HepG2 (cell line): ENCODE data around the gene TEKTIP1. TPM values are rescaled to one million over a fixed set of nuclear protein-coding genes. Genes with fewer than 3 reads are reported as not detected.

ENCODE experiments used
- ATAC-seq: fragments of 200-7000 bp; cut with Tn5 transposase; 3 replicates; pipeline ENCODE4 v1.9.1; 2020; ENCODE audit warnings: mild to moderate bottlenecking, moderate library complexity
- BruUV-seq: library from RNA; stranded (reverse); fragments of 400-500 nt; replicated peaks from 2 replicates; lab custom pipeline; 2021; lab: Mats Ljungman, UMichigan
- CTCF ChIA-PET: fragments of 300-600 bp; formaldehyde crosslinking; extraction: SDS; loops from one replicate; lab custom pipeline; 2021; ENCODE audit warnings: low total read pairs, inconsistent platforms, low intra/inter-chr PET ratio; lab: Yijun Ruan, JAX
- POLR2A ChIA-PET: fragments of 350-600 bp; sonication (Branson Sonifier 250); formaldehyde crosslinking; loops from one replicate; lab custom pipeline; 2020; ENCODE audit warnings: antibody characterized with exemption, inconsistent platforms; lab: Yijun Ruan, JAX
- DNase-seq: peaks from one replicate; pipeline ENCODE4 v3.0.0-alpha.2; 2015; ENCODE audit warnings: low spot score
- FAIRE-seq: peaks from 3 replicates; lab custom pipeline; 2011; peaks lifted over from hg19 to GRCh38; lab: Jason Lieb, UNC
- H2AFZ ChIP-seq: one replicate; pipeline ENCODE4 v1.6.1; 2011; ENCODE audit warnings: low read length, inconsistent platforms
- H3K27ac ChIP-seq: fragments of 300-600 bp; 3 replicates; pipeline ENCODE4 v1.8.0; 2011; ENCODE audit warnings: mixed run types, mild to moderate bottlenecking, mixed read lengths, low read length, inconsistent platforms; ENCODE audit not compliant: insufficient read depth; ENCODE audit errors: extremely low read length
- H3K27me3 ChIP-seq, 2 experiments: fragments of 200-600 bp in 1 of 2; 2 replicates in 1 of 2; 3 replicates in 1 of 2; pipeline versions ENCODE4 v1.6.0 to v1.8.0; 2011; ENCODE audit warnings: low read length in 2 of 2, mild to moderate bottlenecking in 2 of 2, moderate library complexity in 2 of 2, inconsistent platforms in 1 of 2; ENCODE audit not compliant: insufficient read depth in 2 of 2, control insufficient read depth in 1 of 2
- H3K36me3 ChIP-seq, 2 experiments: fragments of 200-600 bp in 1 of 2; replicated peaks in 1 of 2; 2 replicates in 1 of 2; 3 replicates in 1 of 2; pipeline versions ENCODE4 v1.5.1 to v1.8.0; 2011; ENCODE audit warnings: low read length in 2 of 2, inconsistent platforms in 1 of 2; ENCODE audit not compliant: insufficient read depth in 2 of 2, control insufficient read depth in 1 of 2
- H3K4me1 ChIP-seq: 2 replicates; pipeline ENCODE4 v1.5.1; 2012; ENCODE audit warnings: low read length, inconsistent platforms; ENCODE audit not compliant: insufficient read depth
- H3K4me2 ChIP-seq: 2 replicates; pipeline ENCODE4 v1.6.0; 2011; ENCODE audit warnings: low read depth, low read length, inconsistent platforms
- H3K4me3 ChIP-seq, 3 experiments: fragments of 200-600 bp in 1 of 3; sonication (generic), shearing (Covaris generic) in 1 of 3; replicated peaks in 1 of 3; 2 replicates each; pipeline ENCODE4 v1.5.1; 2011 to 2016; ENCODE audit warnings: low read length in 3 of 3, inconsistent platforms in 2 of 3, low read depth in 2 of 3, mild to moderate bottlenecking in 2 of 3, control low read depth in 1 of 3, mixed read lengths in 1 of 3; ENCODE audit not compliant: insufficient read depth in 1 of 3
- H3K79me2 ChIP-seq: one replicate; pipeline ENCODE4 v1.6.1; 2011; ENCODE audit warnings: low read length, inconsistent platforms; ENCODE audit not compliant: insufficient read depth
- H3K9ac ChIP-seq: 2 replicates; pipeline ENCODE4 v1.6.0; 2011; ENCODE audit warnings: mild to moderate bottlenecking, low read depth, low read length, inconsistent platforms; ENCODE audit not compliant: insufficient read depth
- H3K9me3 ChIP-seq: 2 replicates; pipeline ENCODE4 v1.5.1; 2012; ENCODE audit warnings: mild to moderate bottlenecking, low read length
- H4K20me1 ChIP-seq: 2 replicates; pipeline ENCODE4 v1.6.0; 2011; ENCODE audit warnings: inconsistent platforms, mild to moderate bottlenecking, low read length, moderate library complexity; ENCODE audit not compliant: insufficient read depth
- RBM39 ChIP-seq: fragments of 200-400 bp; formaldehyde crosslinking; IDR thresholded peaks from one replicate; pipeline ENCODE4 v1.6.1; 2018; ENCODE audit warnings: antibody characterized with exemption, mild to moderate bottlenecking, low read depth, low read length; ENCODE audit not compliant: poor library complexity, severe bottlenecking
- ZFP36L1 ChIP-seq: sonication (generic); formaldehyde crosslinking; IDR thresholded peaks from 2 replicates; pipeline ENCODE4 v1.8.0; 2022; ENCODE audit warnings: mild to moderate bottlenecking, missing genetic modification reagents, moderate library complexity
- ZNF333 ChIP-seq: sonication (generic); formaldehyde crosslinking; IDR thresholded peaks from 2 replicates; pipeline ENCODE4 v1.4.0; 2020; ENCODE audit warnings: mild to moderate bottlenecking, missing genetic modification reagents, borderline replicate concordance
- ZNF484 ChIP-seq: sonication (generic); formaldehyde crosslinking; IDR thresholded peaks from 2 replicates; pipeline ENCODE4 v1.5.1; 2020; ENCODE audit warnings: mild to moderate bottlenecking, low read depth, missing genetic modification reagents, borderline replicate concordance
- ZNF557 ChIP-seq: sonication (generic); formaldehyde crosslinking; IDR thresholded peaks from 2 replicates; pipeline ENCODE4 v1.4.0; 2020; ENCODE audit warnings: missing genetic modification reagents
- WGBS: methylation state at CpG from one replicate; pipeline ENCODE4 v1.1.6; 2017; ENCODE audit warnings: low lambda C conversion rate; 5-methylcytosine and 5-hydroxymethylcytosine counted together
- in situ Hi-C: cut with HindIII; loops from 2 replicates; pipeline ENCODE4 v1.10.0; 2017; ENCODE audit warnings: low pct_unique_long_range_greater_than_20kb; ENCODE audit not compliant: extremely low pct_ligation_motif_present
- intact Hi-C: fragments of 100-400 bp; cut with micrococcal nuclease; formaldehyde crosslinking; loops from one replicate; pipeline ENCODE4 v1.10.0; 2022; ENCODE audit not compliant: unreplicated experiment
- polyA plus RNA-seq, 8 experiments: library from polyadenylated mRNA; depleted of rRNA in 3 of 8; stranded (reverse) in 7 of 8; unstranded in 1 of 8; fragments of >200 nt; fragmentation: Illumina TruSeq in 4 of 8; extraction: Trizol in 4 of 8; gene quantifications; 2 replicates each; pipeline versions ENCODE4 v1.2.1 to v1.2.3, GENCODE V29; 2011 to 2016; ENCODE audit warnings: low read depth in 4 of 8, missing spikeins in 1 of 8, mixed read lengths in 1 of 8; ENCODE audit not compliant: insufficient read depth in 1 of 8
- total RNA-seq, 5 experiments: library from RNA; depleted of rRNA; stranded (reverse); fragments of >200 nt; fragmentation: Illumina TruSeq; extraction: Trizol; gene quantifications; 2 replicates each; pipeline ENCODE4 v1.2.3, GENCODE V29; 2016; ENCODE audit warnings: low read depth in 1 of 5
- TF ChIP-seq, protein P1 (sequence below): sonication (generic); formaldehyde crosslinking; IDR thresholded peaks from 2 replicates; pipeline ENCODE4 v1.4.0; 2020; ENCODE audit warnings: missing genetic modification reagents, borderline replicate concordance
- TF ChIP-seq, protein P2 (sequence below): sonication (generic); formaldehyde crosslinking; IDR thresholded peaks from 2 replicates; pipeline ENCODE4 v1.4.0; 2020; ENCODE audit warnings: missing genetic modification reagents, borderline replicate concordance
- TF ChIP-seq, protein P3 (sequence below): sonication (generic); formaldehyde crosslinking; IDR thresholded peaks from 2 replicates; pipeline ENCODE4 v1.5.1; 2020; ENCODE audit warnings: mild to moderate bottlenecking, missing genetic modification reagents, borderline replicate concordance
- TF ChIP-seq, protein P4 (sequence below): sonication (generic); formaldehyde crosslinking; IDR thresholded peaks from 2 replicates; pipeline ENCODE4 v1.8.1; 2022; ENCODE audit warnings: low read depth, mild to moderate bottlenecking, missing genetic modification reagents

TEKTIP1 gene
- total and polyA plus RNA-seq, 2 of the 13 experiments (the other 11 are each of a cell fraction or from before 2014, with no cell fraction given) = not detected

GRCh38 chr19:3494559-3494958 lies 44.4 kb upstream of the TEKTIP1 start:
- in situ Hi-C loops = no loop called here
- no peak for ATAC-seq
- no TSS peak for BruUV-seq

More at GRCh38 chr19:3494559-3494958, 44.4 kb upstream of the TEKTIP1 start:
- no peak overlapping the region for H3K4me3 ChIP-seq
- TF ChIP-seq, protein P1, sequence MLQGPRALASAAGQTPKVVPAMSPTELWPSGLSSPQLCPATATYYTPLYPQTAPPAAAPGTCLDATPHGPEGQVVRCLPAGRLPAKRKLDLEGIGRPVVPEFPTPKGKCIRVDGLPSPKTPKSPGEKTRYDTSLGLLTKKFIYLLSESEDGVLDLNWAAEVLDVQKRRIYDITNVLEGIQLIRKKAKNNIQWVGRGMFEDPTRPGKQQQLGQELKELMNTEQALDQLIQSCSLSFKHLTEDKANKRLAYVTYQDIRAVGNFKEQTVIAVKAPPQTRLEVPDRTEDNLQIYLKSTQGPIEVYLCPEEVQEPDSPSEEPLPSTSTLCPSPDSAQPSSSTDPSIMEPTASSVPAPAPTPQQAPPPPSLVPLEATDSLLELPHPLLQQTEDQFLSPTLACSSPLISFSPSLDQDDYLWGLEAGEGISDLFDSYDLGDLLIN (CRISPR knock-in tag) = no peak
- TF ChIP-seq, protein P2, sequence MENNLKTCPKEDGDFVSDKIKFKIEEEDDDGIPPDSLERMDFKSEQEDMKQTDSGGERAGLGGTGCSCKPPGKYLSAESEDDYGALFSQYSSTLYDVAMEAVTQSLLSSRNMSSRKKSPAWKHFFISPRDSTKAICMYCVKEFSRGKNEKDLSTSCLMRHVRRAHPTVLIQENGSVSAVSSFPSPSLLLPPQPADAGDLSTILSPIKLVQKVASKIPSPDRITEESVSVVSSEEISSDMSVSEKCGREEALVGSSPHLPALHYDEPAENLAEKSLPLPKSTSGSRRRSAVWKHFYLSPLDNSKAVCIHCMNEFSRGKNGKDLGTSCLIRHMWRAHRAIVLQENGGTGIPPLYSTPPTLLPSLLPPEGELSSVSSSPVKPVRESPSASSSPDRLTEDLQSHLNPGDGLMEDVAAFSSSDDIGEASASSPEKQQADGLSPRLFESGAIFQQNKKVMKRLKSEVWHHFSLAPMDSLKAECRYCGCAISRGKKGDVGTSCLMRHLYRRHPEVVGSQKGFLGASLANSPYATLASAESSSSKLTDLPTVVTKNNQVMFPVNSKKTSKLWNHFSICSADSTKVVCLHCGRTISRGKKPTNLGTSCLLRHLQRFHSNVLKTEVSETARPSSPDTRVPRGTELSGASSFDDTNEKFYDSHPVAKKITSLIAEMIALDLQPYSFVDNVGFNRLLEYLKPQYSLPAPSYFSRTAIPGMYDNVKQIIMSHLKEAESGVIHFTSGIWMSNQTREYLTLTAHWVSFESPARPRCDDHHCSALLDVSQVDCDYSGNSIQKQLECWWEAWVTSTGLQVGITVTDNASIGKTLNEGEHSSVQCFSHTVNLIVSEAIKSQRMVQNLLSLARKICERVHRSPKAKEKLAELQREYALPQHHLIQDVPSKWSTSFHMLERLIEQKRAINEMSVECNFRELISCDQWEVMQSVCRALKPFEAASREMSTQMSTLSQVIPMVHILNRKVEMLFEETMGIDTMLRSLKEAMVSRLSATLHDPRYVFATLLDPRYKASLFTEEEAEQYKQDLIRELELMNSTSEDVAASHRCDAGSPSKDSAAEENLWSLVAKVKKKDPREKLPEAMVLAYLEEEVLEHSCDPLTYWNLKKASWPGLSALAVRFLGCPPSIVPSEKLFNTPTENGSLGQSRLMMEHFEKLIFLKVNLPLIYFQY (CRISPR knock-in tag) = no peak
- TF ChIP-seq, protein P3, sequence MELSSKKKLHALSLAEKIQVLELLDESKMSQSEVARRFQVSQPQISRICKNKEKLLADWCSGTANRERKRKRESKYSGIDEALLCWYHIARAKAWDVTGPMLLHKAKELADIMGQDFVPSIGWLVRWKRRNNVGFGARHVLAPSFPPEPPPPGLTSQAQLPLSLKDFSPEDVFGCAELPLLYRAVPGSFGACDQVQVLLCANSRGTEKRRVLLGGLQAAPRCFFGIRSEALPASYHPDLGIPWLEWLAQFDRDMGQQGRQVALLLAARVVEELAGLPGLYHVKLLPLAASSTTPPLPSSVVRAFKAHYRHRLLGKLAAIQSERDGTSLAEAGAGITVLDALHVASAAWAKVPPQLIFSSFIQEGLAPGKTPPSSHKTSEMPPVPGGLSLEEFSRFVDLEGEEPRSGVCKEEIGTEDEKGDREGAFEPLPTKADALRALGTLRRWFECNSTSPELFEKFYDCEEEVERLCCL (CRISPR knock-in tag) = no peak
- TF ChIP-seq RBM39 (no peak), ZNF557 (CRISPR knock-in tag) (no peak), ZNF333 (CRISPR knock-in tag) (no peak), ZFP36L1 (CRISPR knock-in tag) (no peak), ZNF484 (CRISPR knock-in tag) (no peak)
- TF ChIP-seq, protein P4, sequence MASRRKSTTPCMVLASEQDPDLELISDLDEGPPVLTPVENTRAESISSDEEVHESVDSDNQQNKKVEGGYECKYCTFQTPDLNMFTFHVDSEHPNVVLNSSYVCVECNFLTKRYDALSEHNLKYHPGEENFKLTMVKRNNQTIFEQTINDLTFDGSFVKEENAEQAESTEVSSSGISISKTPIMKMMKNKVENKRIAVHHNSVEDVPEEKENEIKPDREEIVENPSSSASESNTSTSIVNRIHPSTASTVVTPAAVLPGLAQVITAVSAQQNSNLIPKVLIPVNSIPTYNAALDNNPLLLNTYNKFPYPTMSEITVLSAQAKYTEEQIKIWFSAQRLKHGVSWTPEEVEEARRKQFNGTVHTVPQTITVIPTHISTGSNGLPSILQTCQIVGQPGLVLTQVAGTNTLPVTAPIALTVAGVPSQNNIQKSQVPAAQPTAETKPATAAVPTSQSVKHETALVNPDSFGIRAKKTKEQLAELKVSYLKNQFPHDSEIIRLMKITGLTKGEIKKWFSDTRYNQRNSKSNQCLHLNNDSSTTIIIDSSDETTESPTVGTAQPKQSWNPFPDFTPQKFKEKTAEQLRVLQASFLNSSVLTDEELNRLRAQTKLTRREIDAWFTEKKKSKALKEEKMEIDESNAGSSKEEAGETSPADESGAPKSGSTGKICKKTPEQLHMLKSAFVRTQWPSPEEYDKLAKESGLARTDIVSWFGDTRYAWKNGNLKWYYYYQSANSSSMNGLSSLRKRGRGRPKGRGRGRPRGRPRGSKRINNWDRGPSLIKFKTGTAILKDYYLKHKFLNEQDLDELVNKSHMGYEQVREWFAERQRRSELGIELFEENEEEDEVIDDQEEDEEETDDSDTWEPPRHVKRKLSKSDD (CRISPR knock-in tag) = no peak
- TF ChIP-seq, all 625 proteins: peak for 0
- FAIRE-seq = no peak
- Histone ChIP-seq H3K4me1 (peaks cover 21% of the 10 kb centered on the region), H3K27me3 (no peaks in the 10 kb centered on the region; a peak in 1 of 5 replicates), H3K9ac (no peak overlapping the region), H3K36me3 (peaks cover 11 to 50% of the 10 kb centered on the region in 2 experiments; a peak in 4 of 5 replicates), H3K27ac (no peak overlapping the region), H4K20me1 (no peaks in the 10 kb centered on the region), H3K79me2 (peaks cover 19% of the 10 kb centered on the region), H3K9me3 (no peaks in the 10 kb centered on the region), H2AFZ (no peak overlapping the region), H3K4me2 (no peak overlapping the region)
- intact Hi-C loops = no loop called here
- WGBS = over 99% methylated on average over 9 of the region's 18 CpGs
- no peak for DNase-seq
- CTCF ChIA-PET = no interaction called here
- POLR2A ChIA-PET = interaction anchor here (1.0 kb wide), 1 partner anchor 14 kb away, joined by 3 read pairs; the partner anchor contains the start of gene SMIM24
